ENCODE data around the gene PHF2. TPM values are rescaled to one million over a fixed set of nuclear protein-coding genes. Genes with fewer than 3 reads are reported as not detected.
A peak's percentile ranks its signal among the peaks of the same experiment; 100 is the strongest.

PHF2 gene
- total RNA-seq, 4 donors from 2014 or later, result 22.6 to 40.2 (median 28.4) TPM

DNA sequence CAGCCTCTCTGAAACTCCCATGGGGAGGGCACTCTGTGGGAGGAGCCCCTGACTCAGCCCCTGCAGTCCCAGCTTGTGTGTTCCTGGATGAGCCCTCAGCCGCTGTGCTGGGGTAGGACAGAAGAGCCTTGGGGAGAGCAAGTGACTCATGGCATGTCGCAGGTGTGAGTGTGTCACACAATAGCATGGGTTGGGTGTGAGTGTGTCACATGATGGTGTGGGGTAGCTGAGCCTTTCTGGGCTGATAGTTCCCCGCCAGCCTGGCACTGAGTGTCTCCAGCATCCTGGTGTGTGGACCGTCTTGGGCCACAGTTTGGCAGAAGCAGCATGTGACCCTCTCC is 83.4 kb downstream of the PHF2 start:
- Histone ChIP-seq H3K4me3 (no peak overlapping the region), H3K4me1 (no peaks in the 10 kb centered on the region), H3K36me3 (peaks cover 90% of the 10 kb centered on the region), H3K27ac (no peak overlapping the region), H3K9me3 (no peaks in the 10 kb centered on the region), H3K27me3 (no peaks in the 10 kb centered on the region)
- DNase-seq (ENCODE audit: low spot score in 2 of 2), result peak in 1 of 2 donors; percentile 42
- TF ChIP-seq CTCF (IDR thresholded peaks at IDR 0.05) (no peak), EP300 (IDR thresholded peaks at IDR 0.05) (no peak), POLR2A (IDR thresholded peaks at IDR 0.05) (no peak), POLR2AphosphoS5 (IDR thresholded peaks at IDR 0.05) (no peak)
- 100% methylated on average over 2 of the region's 4 CpGs for WGBS

DNA sequence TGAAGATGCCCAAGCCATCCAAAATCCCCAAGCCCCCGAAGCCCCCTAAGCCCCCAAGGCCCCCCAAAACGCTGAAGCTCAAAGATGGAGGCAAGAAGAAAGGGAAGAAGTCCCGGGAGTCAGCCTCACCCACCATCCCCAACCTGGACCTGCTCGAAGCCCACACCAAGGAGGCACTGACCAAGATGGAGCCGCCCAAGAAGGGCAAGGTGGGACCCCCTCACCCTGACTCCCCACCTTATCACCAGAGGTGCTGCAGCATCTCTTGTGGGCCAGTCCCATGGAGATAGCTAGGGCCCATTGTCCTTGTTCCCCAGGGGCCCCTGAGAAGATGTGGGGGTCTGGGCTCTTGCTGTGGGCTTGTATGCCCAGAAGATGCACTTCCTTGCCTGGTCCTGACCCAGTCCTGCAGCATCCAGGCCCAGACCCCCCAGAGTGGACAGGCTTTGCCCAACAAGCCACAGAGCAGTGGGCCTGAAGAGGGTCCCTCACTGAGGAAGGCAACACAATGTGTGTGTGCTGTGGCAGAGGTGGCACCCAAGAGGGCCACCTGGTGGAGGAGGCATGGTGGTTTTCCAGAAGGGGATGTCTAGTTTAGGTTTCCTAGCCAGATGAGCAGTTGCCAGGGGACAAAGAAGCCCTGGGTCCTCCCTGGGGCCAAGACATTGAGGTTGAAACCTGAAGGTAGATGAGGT is 84.1 kb downstream of the PHF2 start:
- no peak overlapping the region for H3K4me3 ChIP-seq
- H3K9me3 ChIP-seq, result no peaks in the 10 kb centered on the region
- no peak overlapping the region for H3K27ac ChIP-seq
- H3K36me3 ChIP-seq, result peaks cover 91% of the 10 kb centered on the region
- TF ChIP-seq POLR2A (IDR thresholded peaks at IDR 0.05), result no peak
- TF ChIP-seq CTCF (IDR thresholded peaks at IDR 0.05), result no peak
- no peak for TF ChIP-seq EP300 (IDR thresholded peaks at IDR 0.05)
- no peak for TF ChIP-seq POLR2AphosphoS5 (IDR thresholded peaks at IDR 0.05)
- WGBS, result 95% methylated on average over 5 of the region's 5 CpGs
- H3K4me1 ChIP-seq, result no peaks in the 10 kb centered on the region
- no peaks in the 10 kb centered on the region for H3K27me3 ChIP-seq
- peak in 1 of 2 donors; percentile 40 for DNase-seq (ENCODE audit: low spot score in 2 of 2)

- Histone ChIP-seq H3K27me3 (no peaks in the 10 kb centered on the region), H3K4me3 (no peak overlapping the region), H3K36me3 (peaks cover 90% of the 10 kb centered on the region), H3K27ac (no peak overlapping the region), H3K4me1 (no peaks in the 10 kb centered on the region), H3K9me3 (no peaks in the 10 kb centered on the region)
- WGBS, result 97% methylated on average over 1 of the region's 1 CpG
- DNase-seq (ENCODE audit: low spot score in 2 of 2), result no peak
- TF ChIP-seq POLR2AphosphoS5 (IDR thresholded peaks at IDR 0.05) (no peak), CTCF (IDR thresholded peaks at IDR 0.05) (no peak), POLR2A (IDR thresholded peaks at IDR 0.05) (no peak), EP300 (IDR thresholded peaks at IDR 0.05) (no peak)
Observed at GRCh38 chr9:93661591-93661990, 85.2 kb downstream of the PHF2 start.

GRCh38 chr9:93662016-93662638 is 85.7 kb downstream of the PHF2 start:
- no peaks in the 10 kb centered on the region for H3K9me3 ChIP-seq
- TF ChIP-seq EP300 (IDR thresholded peaks at IDR 0.05) (no peak), POLR2AphosphoS5 (IDR thresholded peaks at IDR 0.05) (no peak), CTCF (IDR thresholded peaks at IDR 0.05) (no peak), POLR2A (IDR thresholded peaks at IDR 0.05) (no peak)
- H3K36me3 ChIP-seq, result peaks cover 90% of the 10 kb centered on the region
- no peak overlapping the region for H3K27ac ChIP-seq
- 98% methylated on average over 4 of the region's 4 CpGs for WGBS
- no peak overlapping the region for H3K4me3 ChIP-seq
- no peaks in the 10 kb centered on the region for H3K4me1 ChIP-seq
- DNase-seq (ENCODE audit: low spot score in 2 of 2), result no peak
- no peaks in the 10 kb centered on the region for H3K27me3 ChIP-seq

- Histone ChIP-seq H3K4me3 (no peak overlapping the region), H3K9me3 (no peaks in the 10 kb centered on the region), H3K27me3 (no peaks in the 10 kb centered on the region), H3K27ac (no peak overlapping the region), H3K4me1 (no peaks in the 10 kb centered on the region), H3K36me3 (peaks cover 88% of the 10 kb centered on the region)
- DNase-seq (ENCODE audit: low spot score in 2 of 2), result no peak
- WGBS, result 94% methylated on average over 7 of the region's 9 CpGs
- TF ChIP-seq POLR2AphosphoS5 (IDR thresholded peaks at IDR 0.05), result no peak
- TF ChIP-seq CTCF (IDR thresholded peaks at IDR 0.05), result no peak
- TF ChIP-seq POLR2A (IDR thresholded peaks at IDR 0.05), result no peak
- no peak for TF ChIP-seq EP300 (IDR thresholded peaks at IDR 0.05)
Observed at GRCh38 chr9:93662952-93663572, 86.7 kb downstream of the PHF2 start.

Data from suprapubic skin (tissue), 4 donors.